IMR-90 (cell line): ENCODE results near the gene HOGA1. TPM values are rescaled to one million over a fixed set of nuclear protein-coding genes. Genes with fewer than 3 reads are reported as not detected.

Experiments used
- ATAC-seq: fragments of 200-7000 bp; cut with Tn5 transposase; 2 replicates; pipeline ENCODE4 v1.9.1; 2020; ENCODE audit warnings: low read depth, mild to moderate bottlenecking, moderate library complexity
- BruUV-seq: library from RNA; stranded (reverse); fragments of 400-500 nt; replicated peaks from 2 replicates; lab custom pipeline; 2021; lab: Mats Ljungman, UMichigan
- CTCF ChIA-PET: fragments of 300-600 bp; formaldehyde crosslinking; extraction: SDS; loops from one replicate; lab custom pipeline; 2021; ENCODE audit warnings: antibody characterized with exemption; lab: Yijun Ruan, JAX
- POLR2A ChIA-PET: fragments of 300-600 bp; sonication (Branson Sonifier 250); formaldehyde crosslinking; loops from one replicate; lab custom pipeline; 2022; ENCODE audit warnings: antibody characterized with exemption; ENCODE audit not compliant: unreplicated experiment; lab: Charles Lee
- DNase-seq: peaks from one replicate; pipeline ENCODE4 v3.0.0; 2013
- H2AFZ ChIP-seq: replicated peaks from 2 replicates; pipeline ENCODE3; 2013; ENCODE audit warnings: low read length, mild to moderate bottlenecking; ENCODE audit not compliant: poor library complexity
- H2AK5ac ChIP-seq: 2 replicates; pipeline ENCODE4 v1.6.1; 2013; ENCODE audit warnings: low read depth, low read length, inconsistent platforms
- H2AK9ac ChIP-seq: replicated peaks from 2 replicates; pipeline ENCODE3; 2013; ENCODE audit warnings: mild to moderate bottlenecking, low read depth, low read length, moderate library complexity; ENCODE audit not compliant: poor library complexity
- H2BK120ac ChIP-seq: 2 replicates; pipeline ENCODE4 v1.6.1; 2013; ENCODE audit warnings: low read depth, low read length, inconsistent platforms
- H2BK15ac ChIP-seq: 3 replicates; pipeline ENCODE4 v1.6.1; 2013; ENCODE audit warnings: low read depth, low read length, inconsistent platforms
- H2BK20ac ChIP-seq: 2 replicates; pipeline ENCODE4 v1.6.1; 2013; ENCODE audit warnings: low read depth, mild to moderate bottlenecking, inconsistent platforms, low read length, moderate library complexity
- H2BK5ac ChIP-seq: 2 replicates; pipeline ENCODE4 v1.6.1; 2013; ENCODE audit warnings: mild to moderate bottlenecking, low read depth, low read length, inconsistent platforms; ENCODE audit not compliant: poor library complexity, severe bottlenecking
- H3K14ac ChIP-seq: replicated peaks from 2 replicates; pipeline ENCODE4 v1.6.1; 2013; ENCODE audit warnings: low read depth, low read length, inconsistent platforms
- H3K18ac ChIP-seq: 2 replicates; pipeline ENCODE4 v1.6.1; 2013; ENCODE audit warnings: low read depth, low read length, control low read depth
- H3K23ac ChIP-seq: 2 replicates; pipeline ENCODE4 v1.6.1; 2013; ENCODE audit warnings: low read depth, low read length, inconsistent platforms
- H3K27ac ChIP-seq: 2 replicates; pipeline ENCODE4 v1.5.1; 2013; ENCODE audit warnings: mild to moderate bottlenecking, control low read depth, low read length; ENCODE audit not compliant: insufficient read depth
- H3K27me3 ChIP-seq: 2 replicates; pipeline ENCODE4 v1.6.1; 2013; ENCODE audit warnings: low read length; ENCODE audit not compliant: control insufficient read depth, insufficient read depth
- H3K36me3 ChIP-seq: 2 replicates; pipeline ENCODE4 v1.6.1; 2013; ENCODE audit warnings: low read length, mixed read lengths; ENCODE audit not compliant: control insufficient read depth, insufficient read depth
- H3K4ac ChIP-seq: 2 replicates; pipeline ENCODE4 v1.6.1; 2013; ENCODE audit warnings: low read depth, low read length, inconsistent platforms
- H3K4me1 ChIP-seq: 2 replicates; pipeline ENCODE4 v1.6.1; 2013; ENCODE audit warnings: low read length, mixed read lengths; ENCODE audit not compliant: control insufficient read depth, insufficient read depth
- H3K4me2 ChIP-seq: 2 replicates; pipeline ENCODE4 v1.6.1; 2013; ENCODE audit warnings: low read depth, mild to moderate bottlenecking, control low read depth, low read length, moderate library complexity
- H3K4me3 ChIP-seq: 2 replicates; pipeline ENCODE4 v1.5.1; 2013; ENCODE audit warnings: low read depth, mild to moderate bottlenecking, control low read depth, low read length, moderate library complexity; ENCODE audit not compliant: insufficient read depth
- H3K56ac ChIP-seq: 2 replicates; pipeline ENCODE4 v1.6.1; 2013; ENCODE audit warnings: low read length, inconsistent platforms; ENCODE audit not compliant: insufficient read depth; ENCODE audit errors: extremely low read depth
- H3K79me1 ChIP-seq, 2 experiments: 2 replicates each; pipeline ENCODE4 v1.6.1; 2013; ENCODE audit warnings: low read length in 2 of 2, inconsistent platforms in 1 of 2, low read depth in 1 of 2
- H3K9ac ChIP-seq: 2 replicates; pipeline ENCODE4 v1.6.1; 2013; ENCODE audit warnings: low read depth, low read length, control low read depth
- H3K9me1 ChIP-seq: 2 replicates; pipeline ENCODE4 v1.6.1; 2013; ENCODE audit warnings: low read length, inconsistent platforms; ENCODE audit not compliant: insufficient read depth
- H3K9me3 ChIP-seq: 2 replicates; pipeline ENCODE4 v1.6.1; 2013; ENCODE audit warnings: low read length; ENCODE audit not compliant: control insufficient read depth, insufficient read depth
- H4K20me1 ChIP-seq: 2 replicates; pipeline ENCODE4 v1.6.1; 2013; ENCODE audit warnings: low read length, inconsistent platforms; ENCODE audit not compliant: insufficient read depth
- H4K5ac ChIP-seq: 2 replicates; pipeline ENCODE4 v1.6.1; 2013; ENCODE audit warnings: mild to moderate bottlenecking, low read depth, low read length, control low read depth
- H4K8ac ChIP-seq, 2 experiments: 2 replicates each; pipeline ENCODE4 v1.6.1; 2013; ENCODE audit warnings: low read depth in 2 of 2, low read length in 2 of 2, control low read depth in 1 of 2, inconsistent platforms in 1 of 2
- H4K91ac ChIP-seq: 2 replicates; pipeline ENCODE4 v1.6.1; 2013; ENCODE audit warnings: low read depth, low read length, inconsistent platforms; ENCODE audit not compliant: insufficient read depth
- RAD21 ChIP-seq: IDR thresholded peaks from 2 replicates; pipeline ENCODE4 v1.6.1; 2012; ENCODE audit warnings: low read length, improper control_type of control experiment
- WGBS, 2 experiments: methylation state at CpG; one replicate each; pipeline versions ENCODE4 v1.1.5 to v1.1.7; 2013; ENCODE audit warnings: missing lambda C conversion rate in 2 of 2; ENCODE audit not compliant: insufficient read length in 1 of 2; ENCODE audit errors: extremely low coverage in 2 of 2; 5-methylcytosine and 5-hydroxymethylcytosine counted together
- dilution Hi-C: fragments of 300-500 bp; cut with HindIII; formaldehyde crosslinking; loops from one replicate; pipeline ENCODE4 v1.14.3; 2018; ENCODE audit warnings: low sequenced_read_pairs; ENCODE audit not compliant: unreplicated experiment
- in situ Hi-C: fragments of 300-500 bp; cut with MboI; formaldehyde crosslinking; loops from 3 replicates; pipeline ENCODE4 v1.14.3; 2019; ENCODE audit warnings: low sequenced_read_pairs, inconsistent platforms, mixed read lengths
- intact Hi-C: fragments of 100-400 bp; cut with micrococcal nuclease; formaldehyde crosslinking; loops from 2 replicates; pipeline ENCODE4 v1.10.0; 2022
- polyA plus RNA-seq, 3 experiments: library from polyadenylated mRNA; depleted of rRNA; stranded (reverse); fragments of >200 nt; gene quantifications; 2 replicates each; pipeline ENCODE4 v1.2.3, GENCODE V29; 2012; ENCODE audit warnings: low replicate concordance in 1 of 3
- total RNA-seq: library from RNA; depleted of rRNA; stranded (reverse); fragments of >200 nt; gene quantifications from 2 replicates; pipeline ENCODE4 v1.2.3, GENCODE V29; 2012

Gene HOGA1
- total and polyA plus RNA-seq, 2 of the 4 experiments (the other 2 are of a cell fraction), result 0.36 to 0.41 TPM

- no peaks in the 10 kb centered on the region for H4K20me1 ChIP-seq
- no peaks in the 10 kb centered on the region for H3K36me3 ChIP-seq
- no peak overlapping the region for H2BK15ac ChIP-seq
- no TSS peak for BruUV-seq
- no peak overlapping the region for H3K18ac ChIP-seq
- no peak overlapping the region for H3K4ac ChIP-seq
- H4K91ac ChIP-seq, result no peak overlapping the region
- no peaks in the 10 kb centered on the region for H3K79me1 ChIP-seq
- 100% methylated on average over 1 of the region's 5 CpGs; no CpG with 5 or more reads in 1 of the 2 experiments for WGBS, 2 experiments
- ChIA-PET CTCF (no interaction called here), POLR2A (no interaction called here)
- peak overlapping the region; percentile 8 for H2AFZ ChIP-seq
- intact Hi-C loops, result no loop called here
- no peak overlapping the region for H2BK5ac ChIP-seq
- H3K4me2 ChIP-seq, result no peak overlapping the region
- no peak overlapping the region for H3K56ac ChIP-seq
- in situ Hi-C loops, result no loop called here
- no peak overlapping the region for H2AK5ac ChIP-seq
- H2BK120ac ChIP-seq, result no peak overlapping the region
- no peak overlapping the region for H2BK20ac ChIP-seq
- no peak overlapping the region for H3K4me3 ChIP-seq
- H2AK9ac ChIP-seq, result no peak overlapping the region
- H4K8ac ChIP-seq, result no peak overlapping the region
- TF ChIP-seq RAD21, result no peak
- dilution Hi-C loops, result no loop called here
- H3K27ac ChIP-seq, result no peak overlapping the region
- H4K5ac ChIP-seq, result no peak overlapping the region
- ATAC-seq, result no peak
- no peak overlapping the region for H3K14ac ChIP-seq
- no peak overlapping the region for H3K23ac ChIP-seq
- H3K9ac ChIP-seq, result no peak overlapping the region
- no peaks in the 10 kb centered on the region; the same call in 1 of the 2 replicates for H3K9me1 ChIP-seq
- no peaks in the 10 kb centered on the region for H3K9me3 ChIP-seq
- H3K4me1 ChIP-seq, result peaks cover 4% of the 10 kb centered on the region
- H3K27me3 ChIP-seq, result no peaks in the 10 kb centered on the region
- DNase-seq, result no peak
These were observed 6.7 kb downstream of the HOGA1 start for GRCh38 chr10:97590748-97591495.
